Colonic mucosa (tissue), 4 donors: ENCODE data around the gene DYNC2LI1. TPM values are rescaled to one million over a fixed set of nuclear protein-coding genes. Genes with fewer than 3 reads are reported as not detected.

ENCODE experiments used
- DNase-seq: peaks from one replicate; pipeline ENCODE4 v3.0.0-alpha.2; 2020
- H3K27ac ChIP-seq: fragments of 200-600 bp; one replicate; pipeline ENCODE4 v1.8.0; 2021
- H3K27me3 ChIP-seq: fragments of 200-600 bp; one replicate; pipeline ENCODE4 v1.8.0; 2021
- H3K36me3 ChIP-seq: fragments of 200-600 bp; one replicate; pipeline ENCODE4 v1.8.0; 2021
- H3K4me1 ChIP-seq: fragments of 200-600 bp; one replicate; pipeline ENCODE4 v1.8.0; 2021; ENCODE audit warnings: mild to moderate bottlenecking
- H3K4me3 ChIP-seq: fragments of 200-600 bp; one replicate; pipeline ENCODE4 v1.8.0; 2021
- H3K9ac ChIP-seq, 2 donors: one replicate each; pipeline ENCODE4 v1.7.0; 2013; ENCODE audit warnings: control low read depth in 2 of 2, low read depth in 2 of 2, low read length in 2 of 2
- H3K9me3 ChIP-seq: fragments of 200-600 bp; one replicate; pipeline ENCODE4 v1.8.0; 2021
- CTCF ChIP-seq: fragments of 200-600 bp; IDR thresholded peaks from one replicate; pipeline ENCODE4 v1.8.0; 2022; ENCODE audit warnings: antibody characterized with exemption, mild to moderate bottlenecking
- intact Hi-C: fragments of 100-400 bp; cut with DNase I; formaldehyde crosslinking; loops from one replicate; pipeline ENCODE4 v1.14.1; 2022
- total RNA-seq, 2 donors: library from RNA; stranded (reverse); fragmentation: NEBNext Ultra II Directional in 1 of 2; extraction: Animal tissue kit (Norgen Biotek cat#: 25700) in 1 of 2; gene quantifications; one replicate each; pipeline ENCODE4 v1.2.1, GENCODE V29; 2021
- donor health status: healthy.
- donor health status: DM: no; HTN: no; CAD: no.
- donor health status: DM: no; HTN: no; CAD: no.

The DYNC2LI1 gene
- total RNA-seq, 2 donors from 2014 or later = 8.1 to 17.2 TPM

GRCh38 chr2:43762286-43762685, 11.6 kb upstream of the DYNC2LI1 start:
- no peak overlapping the region for H3K4me3 ChIP-seq
- H3K9ac ChIP-seq = no peak overlapping the region
- no peaks in the 10 kb centered on the region for H3K9me3 ChIP-seq
- H3K36me3 ChIP-seq = no peaks in the 10 kb centered on the region
- no peak overlapping the region for H3K27ac ChIP-seq
- intact Hi-C loops = no loop called here
- no peaks in the 10 kb centered on the region for H3K4me1 ChIP-seq
- TF ChIP-seq CTCF = no peak
- no peak for DNase-seq
- H3K27me3 ChIP-seq = no peaks in the 10 kb centered on the region

GRCh38 chr2:43763091-43763490, 10.7 kb upstream of the DYNC2LI1 start:
- intact Hi-C loops = no loop called here

GRCh38 chr2:43764086-43764705, 9.6 kb upstream of the DYNC2LI1 start:
- H3K9me3 ChIP-seq = no peaks in the 10 kb centered on the region
- H3K27me3 ChIP-seq = no peaks in the 10 kb centered on the region
- H3K4me3 ChIP-seq = no peak overlapping the region
- DNase-seq = no peak
- H3K27ac ChIP-seq = no peak overlapping the region
- intact Hi-C loops = no loop called here
- no peaks in the 10 kb centered on the region for H3K4me1 ChIP-seq
- TF ChIP-seq CTCF = no peak
- H3K36me3 ChIP-seq = no peaks in the 10 kb centered on the region
- no peak overlapping the region for H3K9ac ChIP-seq

More at GRCh38 chr2:43763091-43763490, 10.7 kb upstream of the DYNC2LI1 start:
- H3K9me3 ChIP-seq = no peaks in the 10 kb centered on the region
- H3K9ac ChIP-seq = no peak overlapping the region
- no peaks in the 10 kb centered on the region for H3K27me3 ChIP-seq
- no peaks in the 10 kb centered on the region for H3K36me3 ChIP-seq
- no peak for DNase-seq
- no peak for TF ChIP-seq CTCF
- H3K27ac ChIP-seq = no peak overlapping the region
- no peak overlapping the region for H3K4me3 ChIP-seq
- no peaks in the 10 kb centered on the region for H3K4me1 ChIP-seq

- no peaks in the 10 kb centered on the region for H3K27me3 ChIP-seq
- H3K4me1 ChIP-seq = no peaks in the 10 kb centered on the region
- H3K9ac ChIP-seq = no peak overlapping the region
- H3K4me3 ChIP-seq = no peak overlapping the region
- no peaks in the 10 kb centered on the region for H3K9me3 ChIP-seq
- intact Hi-C loops = no loop called here
- H3K36me3 ChIP-seq = no peaks in the 10 kb centered on the region
- no peak for DNase-seq
- TF ChIP-seq CTCF = no peak
- H3K27ac ChIP-seq = no peak overlapping the region
Measured at GRCh38 chr2:43766006-43766405, 7.8 kb upstream of the DYNC2LI1 start.

- Histone ChIP-seq H3K4me1 (no peaks in the 10 kb centered on the region), H3K27me3 (no peaks in the 10 kb centered on the region), H3K36me3 (no peaks in the 10 kb centered on the region), H3K9me3 (no peaks in the 10 kb centered on the region), H3K9ac (peak overlapping the region; percentile 37 to 95), H3K4me3 (peak overlapping the region; percentile 54), H3K27ac (peak overlapping the region; percentile 84)
- no peak for TF ChIP-seq CTCF
- no peak for DNase-seq
- intact Hi-C loops = no loop called here
Measured at GRCh38 chr2:43774617-43775016, 778 bp downstream of the DYNC2LI1 start.
